Fibroblast of skin of scalp (primary cell): Measurements from ENCODE around the gene FAM193A.
"Not testable (repeated sequence)": the region's sequence is repeated elsewhere in the genome, so short reads cannot be mapped to it uniquely, and the experiment has no call there.

Source experiments
- DNase-seq: peaks from one replicate; pipeline ENCODE4 v3.0.0-alpha.2; 2013

The FAM193A gene

GRCh38 chr4:2619459-2619858, 83.0 kb downstream of the FAM193A start:
- DNase-seq = no peak

GRCh38 chr4:2621419-2621818, 85.0 kb downstream of the FAM193A start:
- DNase-seq = no peak

GRCh38 chr4:2623442-2623841, 87.0 kb downstream of the FAM193A start:
- DNase-seq = no peak

- no peak for DNase-seq
These were observed 88.5 kb downstream of the FAM193A start for GRCh38 chr4:2624782-2625530.

- DNase-seq = no peak
These were observed 89.8 kb downstream of the FAM193A start for GRCh38 chr4:2626231-2626630.

GRCh38 chr4:2630556-2631273, 94.3 kb downstream of the FAM193A start:
- DNase-seq = no peak

GRCh38 chr4:2634014-2634413, 97.6 kb downstream of the FAM193A start:
- no peak for DNase-seq

- DNase-seq = no peak
These were observed 99.9 kb downstream of the FAM193A start for GRCh38 chr4:2636331-2636730.

GRCh38 chr4:2636994-2637393, 100.5 kb downstream of the FAM193A start:
- not testable (repeated sequence) for DNase-seq

GRCh38 chr4:2637956-2638552, 101.6 kb downstream of the FAM193A start:
- no peak for DNase-seq

- DNase-seq = no peak
These were observed 102.3 kb downstream of the FAM193A start for GRCh38 chr4:2638730-2639129.

- no peak for DNase-seq
These were observed 106.5 kb downstream of the FAM193A start for GRCh38 chr4:2642968-2643367.

GRCh38 chr4:2643555-2643954, 107.1 kb downstream of the FAM193A start:
- DNase-seq = no peak

- DNase-seq = no peak
These were observed 110.1 kb downstream of the FAM193A start for GRCh38 chr4:2646396-2647149.

- no peak for DNase-seq
These were observed 111.1 kb downstream of the FAM193A start for GRCh38 chr4:2647403-2648158.

- no peak for DNase-seq
These were observed 111.8 kb downstream of the FAM193A start for GRCh38 chr4:2648159-2648814.

GRCh38 chr4:2649604-2650114, 113.2 kb downstream of the FAM193A start:
- DNase-seq = no peak

- DNase-seq = no peak
These were observed 113.8 kb downstream of the FAM193A start for GRCh38 chr4:2650276-2650675.

GRCh38 chr4:2651546-2651945, 115.1 kb downstream of the FAM193A start:
- no peak for DNase-seq

GRCh38 chr4:2651998-2652397, 115.6 kb downstream of the FAM193A start:
- no peak for DNase-seq

- no peak for DNase-seq
These were observed 116.1 kb downstream of the FAM193A start for GRCh38 chr4:2652415-2653160.
